ENCODE data around the gene ZNF112.

DNA sequence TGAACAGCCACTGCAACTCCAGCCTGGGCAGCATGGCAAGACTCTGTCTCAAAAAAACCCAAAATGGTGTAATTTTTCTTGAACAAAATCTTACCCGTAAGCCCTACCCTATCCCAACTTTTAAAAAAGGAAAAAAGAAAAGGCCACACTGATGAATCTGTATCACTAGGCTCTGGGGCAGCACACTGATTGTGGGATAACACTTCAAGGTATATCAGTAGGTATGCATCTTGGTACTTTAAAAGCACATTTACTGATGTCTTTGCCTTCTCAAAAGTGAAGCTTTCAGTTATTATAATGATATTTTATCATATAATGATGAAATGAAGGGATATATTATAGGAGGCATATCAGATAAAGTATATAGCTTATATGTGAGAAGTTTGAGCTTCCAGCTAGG, 24.3 kb downstream of the ZNF112 start:
- TF ChIP-seq, protein P1, sequence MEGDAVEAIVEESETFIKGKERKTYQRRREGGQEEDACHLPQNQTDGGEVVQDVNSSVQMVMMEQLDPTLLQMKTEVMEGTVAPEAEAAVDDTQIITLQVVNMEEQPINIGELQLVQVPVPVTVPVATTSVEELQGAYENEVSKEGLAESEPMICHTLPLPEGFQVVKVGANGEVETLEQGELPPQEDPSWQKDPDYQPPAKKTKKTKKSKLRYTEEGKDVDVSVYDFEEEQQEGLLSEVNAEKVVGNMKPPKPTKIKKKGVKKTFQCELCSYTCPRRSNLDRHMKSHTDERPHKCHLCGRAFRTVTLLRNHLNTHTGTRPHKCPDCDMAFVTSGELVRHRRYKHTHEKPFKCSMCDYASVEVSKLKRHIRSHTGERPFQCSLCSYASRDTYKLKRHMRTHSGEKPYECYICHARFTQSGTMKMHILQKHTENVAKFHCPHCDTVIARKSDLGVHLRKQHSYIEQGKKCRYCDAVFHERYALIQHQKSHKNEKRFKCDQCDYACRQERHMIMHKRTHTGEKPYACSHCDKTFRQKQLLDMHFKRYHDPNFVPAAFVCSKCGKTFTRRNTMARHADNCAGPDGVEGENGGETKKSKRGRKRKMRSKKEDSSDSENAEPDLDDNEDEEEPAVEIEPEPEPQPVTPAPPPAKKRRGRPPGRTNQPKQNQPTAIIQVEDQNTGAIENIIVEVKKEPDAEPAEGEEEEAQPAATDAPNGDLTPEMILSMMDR (IDR thresholded peaks at IDR 0.05) = no peak
- TF ChIP-seq EP300 (IDR thresholded peaks at IDR 0.05) = no peak
- no peak for TF ChIP-seq POLR2AphosphoS5 (IDR thresholded peaks at IDR 0.05)
- no peak for TF ChIP-seq POLR2A (IDR thresholded peaks at IDR 0.05)

Measured in gastroesophageal sphincter (tissue), 3 donors.